Activated CD8-positive, alpha-beta memory T cell treated with anti-CD3 and anti-CD28 coated beads for 36 hours (primary cell): Measurements from ENCODE around the gene ADNP2. TPM values are rescaled to one million over a fixed set of nuclear protein-coding genes. Genes with fewer than 3 reads are reported as not detected.

Source experiments
- CTCF ChIA-PET: fragments of 350-600 bp; sonication (Branson Sonifier 250); formaldehyde crosslinking; loops from one replicate; lab custom pipeline; 2021; ENCODE audit warnings: antibody characterized with exemption; lab: Charles Lee
- POLR2A ChIA-PET: fragments of 350-600 bp; sonication (Branson Sonifier 250); formaldehyde crosslinking; loops from one replicate; lab custom pipeline; 2021; ENCODE audit warnings: antibody characterized with exemption; lab: Charles Lee
- total RNA-seq, 2 experiments: library from RNA; stranded (reverse); gene quantifications; one replicate each; pipeline ENCODE4 v1.2.3, GENCODE V29; 2021

ADNP2 gene
- total RNA-seq, 2 experiments from 2014 or later = 22.2 to 22.7 TPM

DNA sequence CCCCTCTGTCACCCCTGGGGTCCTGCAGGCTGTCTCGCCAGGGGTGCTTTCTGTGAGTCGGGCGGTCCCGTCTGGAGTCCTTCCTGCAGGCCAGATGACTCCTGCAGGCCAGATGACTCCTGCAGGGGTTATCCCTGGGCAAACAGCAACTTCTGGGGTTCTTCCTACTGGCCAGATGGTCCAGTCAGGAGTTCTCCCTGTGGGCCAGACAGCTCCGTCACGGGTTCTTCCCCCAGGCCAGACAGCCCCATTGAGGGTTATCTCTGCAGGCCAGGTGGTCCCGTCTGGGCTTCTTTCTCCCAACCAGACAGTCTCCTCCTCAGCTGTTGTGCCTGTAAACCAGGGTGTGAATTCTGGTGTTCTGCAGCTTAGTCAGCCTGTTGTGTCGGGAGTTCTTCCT lies 27.6 kb downstream of the ADNP2 start:
- ChIA-PET CTCF (interaction anchor here (1.1 kb wide), 1 partner anchor 19 kb away, joined by 3 read pairs; no protein-coding TSS in a partner anchor), POLR2A (no interaction called here)

GRCh38 chr18:80137137-80137536 lies 28.1 kb downstream of the ADNP2 start:
- ChIA-PET CTCF (interaction anchor here (1.1 kb wide), 1 partner anchor 19 kb away, joined by 3 read pairs; no protein-coding TSS in a partner anchor), POLR2A (interaction anchor here (0.6 kb wide), 1 partner anchor 40 kb away, joined by 3 read pairs; no protein-coding TSS in a partner anchor)

DNA sequence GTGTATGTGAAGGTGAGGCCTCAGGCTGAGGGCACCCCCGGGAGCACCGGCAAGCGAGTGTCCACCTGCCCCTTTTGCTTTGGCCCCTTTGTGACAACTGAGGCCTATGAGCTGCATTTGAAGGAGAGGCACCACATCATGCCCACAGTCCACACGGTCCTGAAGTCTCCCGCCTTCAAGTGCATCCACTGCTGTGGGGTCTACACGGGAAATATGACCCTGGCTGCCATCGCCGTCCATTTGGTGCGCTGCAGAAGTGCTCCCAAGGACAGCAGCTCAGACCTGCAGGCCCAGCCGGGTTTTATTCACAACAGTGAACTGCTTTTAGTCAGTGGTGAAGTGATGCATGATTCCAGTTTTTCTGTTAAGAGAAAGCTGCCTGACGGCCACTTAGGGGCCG lies 28.9 kb downstream of the ADNP2 start:
- ChIA-PET CTCF (no interaction called here), POLR2A (interaction anchor here (0.6 kb wide), 1 partner anchor 41 kb away, joined by 3 read pairs; no protein-coding TSS in a partner anchor)

GRCh38 chr18:80140455-80140985 lies 31.5 kb downstream of the ADNP2 start:
- ChIA-PET CTCF (interaction anchor here (1.0 kb wide), 1 partner anchor 19 kb away, joined by 3 read pairs; no protein-coding TSS in a partner anchor), POLR2A (no interaction called here)

- CTCF ChIA-PET = interaction anchor here (1.2 kb wide), 1 partner anchor 14 kb away, joined by 3 read pairs; no protein-coding TSS in a partner anchor
- POLR2A ChIA-PET = no interaction called here
Observed at GRCh38 chr18:80143881-80144280, 34.8 kb downstream of the ADNP2 start.

GRCh38 chr18:80145196-80145804 lies 36.2 kb downstream of the ADNP2 start:
- ChIA-PET CTCF (interaction anchor here (1.6 kb wide), 1 partner anchor 15 kb away, joined by 5 read pairs; no protein-coding TSS in a partner anchor), POLR2A (no interaction called here)

- CTCF ChIA-PET = interaction anchor here (1.7 kb wide), 1 partner anchor 11 kb away, joined by 7 read pairs; no protein-coding TSS in a partner anchor
- POLR2A ChIA-PET = no interaction called here
Observed at GRCh38 chr18:80147037-80147417, 38.0 kb downstream of the ADNP2 start.

GRCh38 chr18:80147418-80148325 lies 38.6 kb downstream of the ADNP2 start:
- POLR2A ChIA-PET = interaction anchor here (0.5 kb wide), 1 partner anchor 157 kb away, joined by 3 read pairs; no protein-coding TSS in a partner anchor

GRCh38 chr18:80148326-80149199 lies 39.5 kb downstream of the ADNP2 start:
- ChIA-PET CTCF (no interaction called here), POLR2A (interaction anchor here (0.5 kb wide), 1 partner anchor 158 kb away, joined by 3 read pairs; no protein-coding TSS in a partner anchor)

More at GRCh38 chr18:80147418-80148325, 38.6 kb downstream of the ADNP2 start:
- CTCF ChIA-PET = interaction anchor here (1.7 kb wide), 1 partner anchor 10 kb away, joined by 7 read pairs; no protein-coding TSS in a partner anchor

- ChIA-PET POLR2A (no interaction called here), CTCF (interaction anchor here (1.4 kb wide), 1 partner anchor 10 kb away, joined by 6 read pairs; no protein-coding TSS in a partner anchor)
Observed at GRCh38 chr18:80149667-80150066, 40.6 kb downstream of the ADNP2 start.

DNA sequence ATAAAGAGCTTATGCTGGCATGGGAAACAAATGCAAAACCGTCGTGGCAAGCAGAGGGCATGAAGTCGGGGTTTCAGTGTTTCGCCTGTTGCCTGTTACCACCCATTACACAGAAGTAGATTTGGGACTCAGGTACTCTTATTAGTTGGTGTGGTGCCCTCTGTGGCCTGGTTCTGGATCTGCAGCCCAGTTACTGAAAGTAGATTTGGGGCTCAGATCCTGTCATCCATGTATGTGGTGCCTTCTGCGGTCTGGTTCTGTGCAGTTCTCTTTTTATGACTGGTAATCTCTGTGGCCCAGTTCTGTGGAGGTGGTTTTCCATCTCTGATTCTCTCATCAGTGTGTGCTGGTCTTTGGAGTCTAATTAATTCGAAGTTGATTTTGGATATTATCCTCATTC lies 45.2 kb downstream of the ADNP2 start:
- CTCF ChIA-PET = interaction anchor here (0.6 kb wide), 1 partner anchor 102 kb away, joined by 3 read pairs; no protein-coding TSS in a partner anchor

DNA sequence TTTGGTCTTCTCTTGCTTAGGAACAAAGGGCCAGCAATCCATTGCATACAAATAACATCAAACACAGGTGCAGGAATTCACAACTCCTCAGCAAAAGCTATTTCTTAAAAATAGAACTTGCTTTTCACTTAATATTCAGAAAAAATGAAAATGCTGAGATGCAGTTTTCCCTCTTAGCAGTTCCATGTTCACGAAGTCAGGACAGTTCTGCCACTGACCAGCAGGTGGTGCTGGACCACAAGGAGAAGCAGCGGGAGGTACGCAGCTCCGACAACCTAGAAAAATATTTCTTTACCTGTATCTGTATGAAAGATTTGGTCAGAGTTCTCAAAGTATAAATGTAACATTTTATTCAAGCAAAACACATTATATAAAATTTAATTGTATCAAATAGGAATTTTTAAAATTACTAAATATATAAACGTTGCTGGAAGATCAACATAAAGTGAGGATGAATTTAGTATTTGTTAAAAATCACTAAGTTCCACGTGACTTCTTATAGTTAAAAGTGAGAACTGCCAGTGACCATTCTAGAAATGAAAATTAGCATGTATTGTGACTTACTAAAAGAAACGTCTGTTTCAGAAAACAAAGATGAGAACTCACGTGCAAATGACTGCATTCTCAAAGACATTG lies 48.8 kb downstream of the ADNP2 start:
- ChIA-PET CTCF (interaction anchor here (0.8 to 3.0 kb wide), 10 partner anchors 11 to 98 kb away, joined by 3 to 24 read pairs (median 4); partner anchors contain the start of gene PARD6G), POLR2A (no interaction called here)

More for the DNA sequence above, 45.2 kb downstream of the ADNP2 start:
- POLR2A ChIA-PET = no interaction called here

DNA sequence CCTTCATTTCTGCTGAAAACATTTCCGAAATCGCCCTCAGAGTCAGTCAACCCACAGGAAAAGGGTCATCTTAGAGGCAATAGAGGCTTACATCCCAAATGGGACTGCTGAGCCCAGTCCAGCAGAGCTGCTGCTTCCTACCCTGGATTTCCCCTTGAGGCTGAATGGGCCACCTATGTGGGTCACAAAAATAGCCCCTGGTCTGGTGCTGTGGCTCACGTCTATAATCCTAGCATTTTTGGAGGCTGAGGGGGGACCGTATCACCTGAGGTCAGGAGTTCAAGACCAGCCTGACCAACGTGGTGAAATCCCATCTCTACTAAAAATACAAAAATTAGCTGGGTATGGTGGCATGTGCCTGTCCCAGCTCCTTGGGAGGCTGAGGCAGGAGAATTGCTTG lies 49.3 kb downstream of the ADNP2 start:
- ChIA-PET POLR2A (interaction anchor here (0.7 kb wide), 1 partner anchor 97 kb away, joined by 3 read pairs; no protein-coding TSS in a partner anchor), CTCF (interaction anchor here (0.8 to 3.0 kb wide), 13 partner anchors 11 to 101 kb away, joined by 3 to 24 read pairs (median 4); partner anchors contain the start of gene PARD6G)

DNA sequence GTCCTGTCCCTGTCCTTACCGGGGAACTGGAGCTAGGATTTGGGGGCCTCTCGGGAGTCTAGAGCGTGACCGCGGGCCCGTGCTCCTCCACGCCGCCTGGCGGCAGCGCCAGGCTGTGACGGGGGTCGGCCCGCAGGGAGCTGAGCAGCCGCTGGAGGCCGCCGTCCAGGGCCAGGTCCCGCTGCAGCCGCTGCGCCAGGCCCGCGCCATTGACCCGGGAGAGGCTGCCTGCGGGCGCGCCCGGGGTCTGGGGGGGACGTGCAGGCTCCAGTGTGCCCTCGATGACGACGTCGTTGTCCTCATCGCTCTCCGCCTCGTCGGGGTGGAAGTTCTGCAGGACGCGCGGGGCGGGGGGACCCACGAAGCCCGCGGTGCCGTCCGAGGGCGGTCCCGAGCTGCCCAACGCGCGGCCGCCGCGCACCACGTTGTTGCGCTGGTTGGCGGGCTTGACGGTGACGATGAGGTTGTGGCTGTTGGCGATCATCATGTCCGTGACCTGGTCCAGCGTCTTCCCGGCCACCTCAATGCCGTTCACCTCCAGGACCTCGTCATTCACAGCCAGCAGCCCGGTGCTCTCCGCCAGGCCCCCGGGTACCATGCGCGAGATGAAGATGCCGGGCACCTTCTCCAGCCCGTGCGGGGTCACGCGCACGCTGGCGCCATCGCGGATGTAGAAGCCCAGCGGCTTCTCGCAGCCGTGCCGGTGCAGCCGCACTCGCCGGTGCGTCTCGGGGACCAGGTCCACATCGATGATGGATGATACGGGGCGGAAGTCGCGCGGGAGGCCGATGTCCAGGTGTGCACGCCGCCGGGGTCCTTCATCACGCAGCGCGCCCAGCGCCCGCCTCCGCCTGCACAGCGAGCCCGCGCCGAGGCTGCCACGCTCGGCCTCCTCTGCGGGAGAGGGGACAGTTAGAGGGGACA lies 50.9 kb downstream of the ADNP2 start:
- ChIA-PET POLR2A (no interaction called here), CTCF (interaction anchor here (0.6 to 3.0 kb wide), 12 partner anchors 8 to 115 kb away, joined by 3 to 24 read pairs (median 4); no protein-coding TSS in a partner anchor)

DNA sequence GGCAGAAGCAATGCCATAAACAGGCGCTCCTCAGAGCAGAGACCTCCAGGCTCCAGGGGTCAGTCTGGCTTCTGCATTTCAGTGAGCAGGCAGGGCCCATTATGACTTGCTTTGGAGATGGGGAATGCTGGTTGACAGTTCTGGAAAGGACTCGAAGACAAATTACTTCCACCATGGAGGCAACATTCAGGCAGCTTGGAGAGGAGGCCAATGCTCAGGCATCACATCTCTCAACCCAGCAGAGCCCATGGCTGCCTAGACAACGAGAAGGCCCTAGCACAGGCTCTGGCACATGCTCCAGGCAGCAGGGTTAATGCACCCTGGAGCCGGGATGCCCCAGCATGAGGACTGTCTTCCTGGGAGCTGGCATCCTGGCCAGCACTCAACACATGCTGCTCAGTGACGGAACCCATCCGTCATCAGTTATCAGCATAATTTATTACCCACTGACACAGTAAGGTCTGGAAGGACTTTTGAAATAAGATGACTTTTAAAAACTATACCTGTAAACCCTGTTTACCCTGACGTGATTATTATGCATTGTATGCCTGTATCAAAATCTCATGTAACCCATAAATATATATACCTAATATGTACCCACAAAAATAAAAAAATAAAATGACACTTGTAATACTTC lies 52.8 kb downstream of the ADNP2 start:
- CTCF ChIA-PET = interaction anchor here (2.6 kb wide), 1 partner anchor 9 kb away, joined by 8 read pairs; no protein-coding TSS in a partner anchor
- POLR2A ChIA-PET = no interaction called here

DNA sequence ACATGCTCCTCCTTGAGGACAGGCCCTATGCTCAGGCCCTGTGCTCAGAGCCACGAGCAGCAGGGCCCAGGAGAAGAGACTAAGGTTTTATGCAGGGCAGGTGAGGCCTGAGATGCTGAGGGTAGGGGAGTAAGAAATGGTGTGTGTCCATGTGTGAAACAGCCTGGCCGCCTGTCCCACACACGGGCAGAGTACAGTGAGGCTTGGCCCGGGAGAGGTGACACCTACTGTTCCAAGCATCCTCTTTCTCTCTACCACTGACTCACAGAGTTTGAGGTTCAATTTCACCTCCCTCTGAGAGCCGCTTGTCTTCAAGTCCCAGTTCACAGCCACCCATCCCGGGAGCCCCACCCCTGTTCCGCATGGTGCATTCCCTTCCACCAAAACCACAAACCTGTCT lies 54.1 kb downstream of the ADNP2 start:
- POLR2A ChIA-PET = no interaction called here
- CTCF ChIA-PET = interaction anchor here (2.6 kb wide), 1 partner anchor 8 kb away, joined by 8 read pairs; no protein-coding TSS in a partner anchor
